ENCODE measurements around the gene CUEDC1.
A peak's percentile ranks its signal among the peaks of the same experiment; 100 is the strongest.
"Not testable (repeated sequence)": the region's sequence is repeated elsewhere in the genome, so short reads cannot be mapped to it uniquely, and the experiment has no call there.

CUEDC1 gene

DNA sequence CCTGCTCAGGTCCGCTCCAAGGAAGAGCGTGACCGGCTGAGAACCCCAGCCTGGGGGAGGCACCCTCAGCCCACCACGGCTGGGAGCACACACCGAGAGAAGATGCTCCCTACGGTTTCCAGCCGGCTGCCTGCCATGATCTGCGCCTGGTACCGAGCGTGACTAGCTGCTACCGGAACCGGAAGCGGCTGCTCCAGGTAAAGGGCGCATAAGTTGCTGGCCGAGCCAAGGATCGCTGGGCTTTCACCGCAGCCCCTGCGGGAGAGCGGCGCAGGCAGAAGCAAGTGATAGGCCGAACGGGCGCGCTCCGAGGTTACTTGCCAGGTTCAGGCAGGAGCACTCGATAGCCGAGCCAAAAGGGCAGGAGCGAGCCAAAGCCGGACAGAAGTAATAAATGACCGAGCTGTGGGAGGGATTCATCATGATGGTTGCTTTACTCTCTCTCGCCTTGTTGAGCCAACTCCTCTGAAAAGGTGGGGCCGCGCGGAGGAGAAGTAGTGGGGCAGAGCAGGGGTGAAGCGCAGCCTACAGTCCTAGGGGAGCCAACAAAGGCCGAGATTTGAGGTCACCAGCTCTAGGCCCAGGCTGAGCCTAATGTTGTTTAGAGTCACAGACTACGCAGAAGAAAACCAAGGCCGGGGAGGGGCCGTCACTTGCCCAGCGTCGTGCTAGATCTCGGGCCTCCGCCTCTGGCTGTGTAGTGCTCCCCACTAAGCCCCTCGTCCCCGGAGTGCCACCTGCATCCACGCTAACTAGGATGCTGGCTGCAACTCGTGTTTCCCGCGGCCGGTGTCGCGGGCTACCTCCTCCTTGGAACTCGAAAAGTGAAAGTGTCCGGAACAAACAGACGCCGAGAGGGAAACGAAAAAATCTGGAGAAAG lies 105.1 kb downstream of the CUEDC1 start, which contains the start of gene MRPS23:
TSS of gene MRPS23 (minus strand) at position 171 of the 881 bp plus-strand sequence. CDS start at position 137, 34 bp downstream.
- FAIRE-seq (peak; percentile 97), DNase-seq (ENCODE audit: insufficient read length, low spot score) (peak; percentile 92)
- TF ChIP-seq POU2F2 (IDR thresholded peaks at IDR 0.05; ENCODE audit: low read depth, low read length) = peak; percentile 81
- TF ChIP-seq POLR2AphosphoS5 (IDR thresholded peaks at IDR 0.05; ENCODE audit: low read depth, low read length) = peak; percentile 81
- TF ChIP-seq SPI1 (IDR thresholded peaks at IDR 0.05; ENCODE audit: low read depth, low read length) = no peak
- TF ChIP-seq TAF1 (IDR thresholded peaks at IDR 0.05; ENCODE audit: low read depth, low read length) = peak; percentile 67
- no peak for TF ChIP-seq PAX5 (IDR thresholded peaks at IDR 0.05; ENCODE audit: insufficient read depth, low read length, severe bottlenecking)
- peak; percentile 83 for TF ChIP-seq POLR2A (IDR thresholded peaks at IDR 0.05; ENCODE audit: low read depth, low read length)

DNA sequence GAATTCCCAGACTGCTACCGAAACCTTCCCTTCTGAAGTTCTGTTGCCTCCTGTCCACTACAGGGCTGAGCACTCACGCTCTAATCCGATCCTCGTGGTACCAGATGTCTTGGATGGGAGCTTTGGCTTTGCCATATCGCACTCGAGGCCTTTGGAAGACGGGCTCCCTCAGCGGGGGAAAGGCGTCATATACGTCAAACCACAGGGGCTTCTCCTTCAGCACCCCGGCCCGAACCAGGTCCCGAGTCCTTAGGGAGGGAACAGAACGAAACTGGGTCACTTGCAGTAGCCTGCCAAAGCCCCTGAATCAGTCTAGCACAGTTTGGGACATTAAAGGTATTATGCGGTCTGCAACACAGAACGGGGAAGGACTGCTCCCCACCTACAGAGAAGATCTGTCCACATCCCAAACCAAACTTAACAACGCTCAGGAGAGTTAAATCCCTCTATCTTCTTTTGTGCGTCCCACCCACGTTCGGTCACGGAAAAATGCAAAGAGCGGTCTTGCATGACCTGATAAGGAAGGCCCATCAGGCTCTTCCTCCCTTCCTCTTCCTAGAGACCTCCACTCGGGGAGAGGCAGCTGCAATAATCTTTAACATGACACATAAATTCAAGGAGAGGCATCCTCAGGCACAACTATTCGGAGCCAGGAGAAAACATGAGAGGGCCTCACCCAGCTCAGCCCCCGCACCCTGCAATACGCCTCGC lies 105.9 kb downstream of the CUEDC1 start:
- DNase-seq (ENCODE audit: insufficient read length, low spot score) (no peak), FAIRE-seq (peak; percentile 26)
- TF ChIP-seq POLR2AphosphoS5 (IDR thresholded peaks at IDR 0.05; ENCODE audit: low read depth, low read length) = no peak
- TF ChIP-seq POU2F2 (IDR thresholded peaks at IDR 0.05; ENCODE audit: low read depth, low read length) = no peak
- no peak for TF ChIP-seq TAF1 (IDR thresholded peaks at IDR 0.05; ENCODE audit: low read depth, low read length)
- TF ChIP-seq POLR2A (IDR thresholded peaks at IDR 0.05; ENCODE audit: low read depth, low read length) = no peak
- TF ChIP-seq PAX5 (IDR thresholded peaks at IDR 0.05; ENCODE audit: insufficient read depth, low read length, severe bottlenecking) = no peak
- TF ChIP-seq SPI1 (IDR thresholded peaks at IDR 0.05; ENCODE audit: low read depth, low read length) = no peak

DNA sequence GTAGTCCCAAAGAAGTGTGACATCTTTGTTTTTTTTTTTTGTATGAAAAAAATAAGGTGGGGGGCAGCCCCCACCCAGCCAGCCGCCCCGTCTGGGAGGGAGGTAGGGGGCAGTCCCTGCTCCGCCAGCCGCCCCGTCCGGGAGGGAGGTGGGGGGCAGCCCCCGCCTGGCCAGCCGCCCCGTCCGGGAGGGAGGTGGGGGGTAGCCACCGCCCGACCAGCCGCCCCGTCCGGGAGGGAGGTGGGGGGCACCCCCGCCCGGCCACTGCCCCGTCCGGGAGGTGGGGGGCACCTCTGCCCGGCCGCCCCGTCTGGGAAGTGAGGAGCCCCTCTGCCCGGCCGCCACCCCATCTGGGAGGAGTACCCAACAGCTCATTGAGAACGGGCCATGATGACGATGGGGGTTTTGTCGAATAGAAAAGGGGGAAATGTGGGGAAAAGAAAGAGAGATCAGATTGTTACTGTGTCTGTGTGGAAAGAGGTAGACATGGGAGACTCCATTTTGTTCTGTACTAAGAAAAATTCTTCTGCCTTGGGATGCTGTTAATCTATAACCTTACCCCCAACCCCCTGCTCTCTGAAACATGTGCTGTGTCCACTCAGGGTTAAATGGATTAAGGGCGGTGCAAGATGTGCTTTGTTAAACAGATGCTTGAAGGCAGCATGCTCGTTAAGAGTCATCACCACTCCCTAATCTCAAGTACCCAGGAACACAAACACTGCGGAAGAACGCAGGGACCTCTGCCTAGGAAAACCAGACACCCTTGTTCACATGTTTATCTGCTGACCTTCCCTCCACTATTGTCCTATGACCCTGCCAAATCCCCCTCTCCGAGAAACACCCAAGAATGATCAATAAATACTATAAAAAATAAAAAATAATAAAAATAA lies 108.9 kb downstream of the CUEDC1 start:
- FAIRE-seq; DNase-seq (ENCODE audit: insufficient read length, low spot score): not testable (repeated sequence)

DNA sequence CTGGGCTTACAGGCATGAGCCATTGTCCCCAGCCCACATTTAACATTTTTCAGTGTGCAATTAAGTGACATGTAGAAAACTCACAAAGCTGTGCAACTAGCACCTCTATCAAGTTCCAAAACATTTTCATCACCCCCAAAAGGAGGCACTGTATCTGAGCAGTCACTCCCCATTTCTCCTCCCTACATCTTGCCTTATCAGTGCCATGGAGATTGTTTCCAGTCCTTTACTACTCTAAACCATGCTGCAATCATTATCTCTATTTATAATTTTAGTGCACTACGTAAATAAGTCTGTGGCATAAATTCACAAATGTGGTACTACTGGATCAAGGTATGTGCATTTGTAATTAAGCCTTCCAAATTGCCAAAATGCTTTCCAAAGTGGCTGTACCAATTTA lies 112.9 kb downstream of the CUEDC1 start:
- DNase-seq (ENCODE audit: insufficient read length, low spot score) (no peak), FAIRE-seq (no peak)
- TF ChIP-seq POLR2A (IDR thresholded peaks at IDR 0.05; ENCODE audit: low read depth, low read length) (no peak), TAF1 (IDR thresholded peaks at IDR 0.05; ENCODE audit: low read depth, low read length) (no peak), POU2F2 (IDR thresholded peaks at IDR 0.05; ENCODE audit: low read depth, low read length) (no peak), SPI1 (IDR thresholded peaks at IDR 0.05; ENCODE audit: low read depth, low read length) (no peak), POLR2AphosphoS5 (IDR thresholded peaks at IDR 0.05; ENCODE audit: low read depth, low read length) (no peak), PAX5 (IDR thresholded peaks at IDR 0.05; ENCODE audit: insufficient read depth, low read length, severe bottlenecking) (no peak)

GRCh38 chr17:57839571-57839923 lies 115.7 kb downstream of the CUEDC1 start:
- no peak for FAIRE-seq
- DNase-seq (ENCODE audit: insufficient read length, low spot score) = no peak

DNA sequence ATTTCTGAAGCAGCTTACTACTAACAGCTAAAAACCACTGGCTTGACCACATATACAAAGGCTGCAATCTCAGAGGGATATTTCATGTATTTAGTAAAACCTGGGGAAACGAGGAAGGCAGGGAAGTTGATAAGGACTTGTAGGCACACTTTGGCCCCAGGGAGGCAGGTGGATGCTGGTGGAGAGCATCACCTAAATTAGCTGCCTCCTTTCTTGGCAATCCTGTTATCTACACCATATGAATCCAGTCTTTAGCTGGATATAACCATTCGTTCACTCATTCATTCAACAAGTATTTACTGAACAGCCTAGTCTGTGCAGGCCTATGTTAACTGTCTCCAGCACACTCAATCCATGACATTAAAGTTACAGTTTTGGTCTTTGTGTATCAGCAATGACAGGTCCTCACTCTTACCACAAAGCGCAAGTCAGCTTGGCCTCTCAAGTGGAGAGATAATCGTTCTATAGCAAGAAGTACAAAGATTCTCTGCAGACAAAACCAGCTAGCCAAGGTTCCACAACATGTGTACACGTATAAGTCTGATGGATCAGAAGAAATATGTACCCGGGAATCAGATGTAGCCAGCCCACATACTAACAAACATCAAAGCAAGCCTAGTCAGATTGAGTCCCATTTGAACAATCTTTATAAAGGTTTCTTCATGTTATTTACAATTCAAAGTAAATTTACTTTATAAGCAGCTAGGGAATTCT lies 116.2 kb downstream of the CUEDC1 start:
- DNase-seq (ENCODE audit: insufficient read length, low spot score) = no peak
- no peak for FAIRE-seq
- TF ChIP-seq POLR2A (IDR thresholded peaks at IDR 0.05; ENCODE audit: low read depth, low read length) = no peak
- TF ChIP-seq PAX5 (IDR thresholded peaks at IDR 0.05; ENCODE audit: insufficient read depth, low read length, severe bottlenecking) = no peak
- TF ChIP-seq TAF1 (IDR thresholded peaks at IDR 0.05; ENCODE audit: low read depth, low read length) = no peak
- no peak for TF ChIP-seq POLR2AphosphoS5 (IDR thresholded peaks at IDR 0.05; ENCODE audit: low read depth, low read length)
- TF ChIP-seq SPI1 (IDR thresholded peaks at IDR 0.05; ENCODE audit: low read depth, low read length) = no peak
- TF ChIP-seq POU2F2 (IDR thresholded peaks at IDR 0.05; ENCODE audit: low read depth, low read length) = no peak

More at GRCh38 chr17:57839571-57839923, 115.7 kb downstream of the CUEDC1 start:
- TF ChIP-seq PAX5 (IDR thresholded peaks at IDR 0.05; ENCODE audit: insufficient read depth, low read length, severe bottlenecking) = no peak
- no peak for TF ChIP-seq SPI1 (IDR thresholded peaks at IDR 0.05; ENCODE audit: low read depth, low read length)
- no peak for TF ChIP-seq POU2F2 (IDR thresholded peaks at IDR 0.05; ENCODE audit: low read depth, low read length)
- TF ChIP-seq TAF1 (IDR thresholded peaks at IDR 0.05; ENCODE audit: low read depth, low read length) = no peak

- no peak for DNase-seq (ENCODE audit: insufficient read length, low spot score)
- FAIRE-seq = no peak
- TF ChIP-seq POU2F2 (IDR thresholded peaks at IDR 0.05; ENCODE audit: low read depth, low read length) (no peak), TAF1 (IDR thresholded peaks at IDR 0.05; ENCODE audit: low read depth, low read length) (no peak), POLR2A (IDR thresholded peaks at IDR 0.05; ENCODE audit: low read depth, low read length) (no peak), PAX5 (IDR thresholded peaks at IDR 0.05; ENCODE audit: insufficient read depth, low read length, severe bottlenecking) (no peak), SPI1 (IDR thresholded peaks at IDR 0.05; ENCODE audit: low read depth, low read length) (no peak), POLR2AphosphoS5 (IDR thresholded peaks at IDR 0.05; ENCODE audit: low read depth, low read length) (no peak)
These were observed 116.8 kb downstream of the CUEDC1 start for GRCh38 chr17:57838453-57838852.

DNA sequence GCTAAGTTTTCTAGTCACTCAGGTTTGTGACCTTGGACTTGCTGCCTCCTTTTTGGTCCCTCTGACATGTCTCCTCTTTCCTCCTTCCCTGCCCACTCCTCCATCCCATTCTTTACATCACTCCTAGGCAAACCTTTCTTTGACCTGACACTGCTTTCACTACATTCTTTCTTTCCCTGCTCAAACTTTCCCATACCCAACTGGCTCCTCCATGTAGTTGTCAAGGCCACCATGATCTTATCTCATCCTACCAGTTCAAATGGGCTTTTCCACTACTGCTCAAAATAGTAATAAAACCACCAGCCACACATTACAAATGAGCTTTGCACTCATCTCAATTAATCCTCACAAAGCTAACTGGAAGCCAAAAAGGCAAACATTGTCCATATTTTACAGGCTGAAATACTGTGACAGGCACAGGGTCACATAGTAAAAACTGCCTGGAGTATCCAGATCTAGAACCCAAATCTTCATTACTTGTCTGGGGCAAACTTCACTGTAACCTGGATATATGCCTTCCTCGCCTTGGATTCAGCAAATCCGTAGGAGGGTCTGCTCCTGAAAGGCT lies 119.8 kb downstream of the CUEDC1 start:
- DNase-seq (ENCODE audit: insufficient read length, low spot score) (no peak), FAIRE-seq (no peak)
- TF ChIP-seq POU2F2 (IDR thresholded peaks at IDR 0.05; ENCODE audit: low read depth, low read length) = no peak
- TF ChIP-seq TAF1 (IDR thresholded peaks at IDR 0.05; ENCODE audit: low read depth, low read length) = no peak
- TF ChIP-seq POLR2AphosphoS5 (IDR thresholded peaks at IDR 0.05; ENCODE audit: low read depth, low read length) = no peak
- no peak for TF ChIP-seq POLR2A (IDR thresholded peaks at IDR 0.05; ENCODE audit: low read depth, low read length)
- TF ChIP-seq SPI1 (IDR thresholded peaks at IDR 0.05; ENCODE audit: low read depth, low read length) = no peak
- no peak for TF ChIP-seq PAX5 (IDR thresholded peaks at IDR 0.05; ENCODE audit: insufficient read depth, low read length, severe bottlenecking)
